Testis (tissue), 3 donors: Measurements from ENCODE around the gene SMC5. TPM values are rescaled to one million over a fixed set of nuclear protein-coding genes. Genes with fewer than 3 reads are reported as not detected.
"Not testable (repeated sequence)": the region's sequence is repeated elsewhere in the genome, so short reads cannot be mapped to it uniquely, and the experiment has no call there.

Source experiments
- DNase-seq: peaks from one replicate; pipeline ENCODE4 v3.0.0-alpha.2; 2019
- H3K27ac ChIP-seq, 2 donors: fragments of 200-600 bp; sonication (generic); one replicate each; pipeline ENCODE4 v1.5.1; 2019
- H3K27me3 ChIP-seq: fragments of 200-600 bp; sonication (generic); one replicate; pipeline ENCODE4 v1.5.1; 2019
- H3K36me3 ChIP-seq: fragments of 200-600 bp; sonication (generic); one replicate; pipeline ENCODE4 v1.5.1; 2017; ENCODE audit warnings: low read depth; ENCODE audit errors: missing control alignments
- H3K4me1 ChIP-seq: fragments of 200-600 bp; sonication (generic); one replicate; pipeline ENCODE4 v1.5.1; 2019
- H3K4me3 ChIP-seq, 2 donors: fragments of 200-600 bp; sonication (generic); one replicate each; pipeline ENCODE4 v1.5.1; 2017 to 2019
- H3K9me3 ChIP-seq: fragments of 200-600 bp; sonication (generic); one replicate; pipeline ENCODE4 v1.5.1; 2017
- CTCF ChIP-seq, 3 experiments: fragments of 450-650 bp in 2 of 3; fragments of 200-600 bp in 1 of 3; sonication (generic) in 1 of 3; IDR thresholded peaks; one replicate each; pipeline ENCODE4 v1.5.1; 2016 to 2019; ENCODE audit warnings: antibody characterized with exemption in 3 of 3, mild to moderate bottlenecking in 2 of 3, moderate library complexity in 1 of 3
- POLR2A ChIP-seq: fragments of 450-650 bp; IDR thresholded peaks from one replicate; pipeline ENCODE4 v1.6.1; 2017; ENCODE audit warnings: antibody characterized with exemption, mild to moderate bottlenecking, moderate library complexity
- WGBS, 2 donors: methylation state at CpG; one replicate each; pipeline ENCODE4 v1.1.5; 2018; 5-methylcytosine and 5-hydroxymethylcytosine counted together
- intact Hi-C: fragments of 100-400 bp; cut with DNase I; formaldehyde crosslinking; loops from one replicate; pipeline ENCODE4 v1.15.1; 2023; ENCODE audit warnings: low total_unique reads
- polyA plus RNA-seq: library from polyadenylated mRNA; stranded (reverse); fragments of 350-450 nt; fragmentation: Illumina TruSeq; extraction: RNeasy Lipid Tissue Mini Kit (QIAGEN cat#74804); gene quantifications from one replicate; pipeline ENCODE4 v1.2.3, GENCODE V29; 2014; ENCODE audit warnings: low read depth, low replicate concordance; ENCODE audit not compliant: insufficient read depth
- total RNA-seq, 2 donors: library from RNA; depleted of rRNA; stranded (reverse); fragments of >200 nt; gene quantifications; one replicate each; pipeline ENCODE4 v1.2.3, GENCODE V29; 2016

Gene SMC5
- total and polyA plus RNA-seq, 3 donors from 2014 or later, result 11.9 to 42.6 (median 39.0) TPM

DNA sequence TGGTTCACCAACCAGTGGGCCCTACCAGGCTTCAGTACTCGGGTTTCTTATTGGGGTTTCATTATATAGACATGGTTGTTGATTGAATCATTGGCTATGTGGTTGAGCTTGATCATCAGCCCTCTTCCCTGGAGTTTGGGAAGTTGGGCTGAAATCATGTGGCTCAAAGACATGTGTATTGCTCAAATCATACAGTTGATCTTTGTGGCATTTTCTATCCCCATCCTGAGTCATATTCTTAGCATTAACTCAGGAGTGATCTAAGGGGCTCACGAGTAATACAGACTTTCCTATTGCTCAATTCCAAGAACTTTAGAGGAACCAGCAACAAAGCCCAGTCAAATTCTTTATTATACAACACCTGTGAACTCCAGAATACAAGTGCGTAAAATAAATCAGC lies 66.2 kb downstream of the SMC5 start:
- intact Hi-C loops, result no loop called here

GRCh38 chr9:70328625-70329024 lies 69.8 kb downstream of the SMC5 start:
- H3K27me3 ChIP-seq, H3K4me3 ChIP-seq, H3K27ac ChIP-seq, H3K4me1 ChIP-seq, DNase-seq, intact Hi-C loops, H3K36me3 ChIP-seq, H3K9me3 ChIP-seq: not testable (repeated sequence)
- 98 to 100% methylated on average over 4 of the region's 4 CpGs for WGBS, 2 donors

More for the DNA sequence above, 66.2 kb downstream of the SMC5 start:
- Histone ChIP-seq H3K36me3 (no peaks in the 10 kb centered on the region), H3K4me3 (no peak overlapping the region), H3K9me3 (no peaks in the 10 kb centered on the region), H3K27ac (no peak overlapping the region), H3K4me1 (no peaks in the 10 kb centered on the region), H3K27me3 (no peaks in the 10 kb centered on the region)
- TF ChIP-seq POLR2A, result no peak
- TF ChIP-seq CTCF (IDR thresholded peaks at IDR 0.05), result no peak
- no peak for DNase-seq
- WGBS, 2 donors, result 94 to 98% methylated on average over 3 of the region's 3 CpGs

- no peaks in the 10 kb centered on the region for H3K4me1 ChIP-seq
- no peak overlapping the region for H3K4me3 ChIP-seq
- no peaks in the 10 kb centered on the region for H3K27me3 ChIP-seq
- H3K9me3 ChIP-seq, result no peaks in the 10 kb centered on the region
- H3K36me3 ChIP-seq, result no peaks in the 10 kb centered on the region
- 18% methylated on average over 1 of the region's 1 CpG for WGBS, 2 donors
- H3K27ac ChIP-seq, result no peak overlapping the region
- intact Hi-C loops, result no loop called here
- no peak for TF ChIP-seq POLR2A
- peak in 2 of 3 experiments; percentile 35 to 73 for TF ChIP-seq CTCF (IDR thresholded peaks at IDR 0.05)
- DNase-seq, result no peak
These were observed 81.8 kb downstream of the SMC5 start for GRCh38 chr9:70340572-70340971.

DNA sequence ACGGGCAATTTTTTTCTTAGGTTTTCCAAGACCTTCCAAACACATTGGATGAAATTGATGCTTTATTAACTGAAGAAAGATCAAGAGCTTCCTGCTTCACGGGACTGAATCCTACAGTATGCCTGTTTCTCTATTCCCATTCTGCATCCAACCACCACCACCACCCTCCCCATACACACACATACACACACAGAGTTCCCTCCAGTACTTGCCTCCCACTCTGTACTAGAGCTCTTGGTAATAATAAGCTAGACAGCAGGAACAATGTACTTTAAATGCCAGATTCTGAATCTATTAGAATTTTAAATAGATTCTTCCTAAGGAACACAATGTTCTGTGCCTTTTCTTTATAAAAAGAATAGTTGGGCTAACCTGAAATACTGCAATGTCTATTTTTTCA lies 88.3 kb downstream of the SMC5 start:
- intact Hi-C loops, result no loop called here
- Histone ChIP-seq H3K27me3 (no peaks in the 10 kb centered on the region), H3K4me1 (no peaks in the 10 kb centered on the region), H3K36me3 (no peaks in the 10 kb centered on the region), H3K27ac (peak overlapping the region in 1 of 2 donors; percentile 56), H3K4me3 (no peak overlapping the region), H3K9me3 (no peaks in the 10 kb centered on the region)
- TF ChIP-seq CTCF (IDR thresholded peaks at IDR 0.05), result no peak
- no peak for TF ChIP-seq POLR2A
- DNase-seq, result no peak
- 41 to 49% methylated on average over 2 of the region's 2 CpGs for WGBS, 2 donors

- no peak for TF ChIP-seq CTCF (IDR thresholded peaks at IDR 0.05)
- no peak for TF ChIP-seq POLR2A
These were observed 93.6 kb downstream of the SMC5 start for GRCh38 chr9:70352356-70352755.

More at GRCh38 chr9:70352356-70352755, 93.6 kb downstream of the SMC5 start:
- Histone ChIP-seq H3K4me3 (no peak overlapping the region), H3K9me3 (no peaks in the 10 kb centered on the region), H3K36me3 (no peaks in the 10 kb centered on the region), H3K27ac (no peak overlapping the region), H3K4me1 (no peaks in the 10 kb centered on the region), H3K27me3 (no peaks in the 10 kb centered on the region)
- WGBS, 2 donors, result 45 to 62% methylated on average over 1 of the region's 1 CpG
- intact Hi-C loops, result loop anchor here (5.0 kb wide), 1 partner anchor 250 kb away; no protein-coding TSS in a partner anchor
- DNase-seq, result no peak
